Posterior vena cava (tissue), 2 donors: ENCODE measurements around the gene CNIH3. TPM values are rescaled to one million over a fixed set of nuclear protein-coding genes. Genes with fewer than 3 reads are reported as not detected.

Source experiments
- DNase-seq: peaks from one replicate; pipeline ENCODE4 v3.0.0-alpha.2; 2020; ENCODE audit warnings: low spot score
- intact Hi-C, 2 donors: fragments of 100-400 bp; cut with DNase I; formaldehyde crosslinking; loops; one replicate each; pipeline versions ENCODE4 v1.14.1 to v1.14.2; 2022 to 2023
- total RNA-seq, 2 donors: library from RNA; stranded (reverse); fragmentation: NEBNext Ultra II Directional; extraction: Animal tissue kit (Norgen Biotek cat#: 25700); gene quantifications; one replicate each; pipeline ENCODE4 v1.2.1, GENCODE V29; 2021
- donor health status: DM: yes; HTN: yes; CAD: no.
- donor health status: DM: yes; HTN: yes; CAD: no.

Gene CNIH3
- total RNA-seq, 2 donors from 2014 or later = 1.6 to 2.6 TPM

DNA sequence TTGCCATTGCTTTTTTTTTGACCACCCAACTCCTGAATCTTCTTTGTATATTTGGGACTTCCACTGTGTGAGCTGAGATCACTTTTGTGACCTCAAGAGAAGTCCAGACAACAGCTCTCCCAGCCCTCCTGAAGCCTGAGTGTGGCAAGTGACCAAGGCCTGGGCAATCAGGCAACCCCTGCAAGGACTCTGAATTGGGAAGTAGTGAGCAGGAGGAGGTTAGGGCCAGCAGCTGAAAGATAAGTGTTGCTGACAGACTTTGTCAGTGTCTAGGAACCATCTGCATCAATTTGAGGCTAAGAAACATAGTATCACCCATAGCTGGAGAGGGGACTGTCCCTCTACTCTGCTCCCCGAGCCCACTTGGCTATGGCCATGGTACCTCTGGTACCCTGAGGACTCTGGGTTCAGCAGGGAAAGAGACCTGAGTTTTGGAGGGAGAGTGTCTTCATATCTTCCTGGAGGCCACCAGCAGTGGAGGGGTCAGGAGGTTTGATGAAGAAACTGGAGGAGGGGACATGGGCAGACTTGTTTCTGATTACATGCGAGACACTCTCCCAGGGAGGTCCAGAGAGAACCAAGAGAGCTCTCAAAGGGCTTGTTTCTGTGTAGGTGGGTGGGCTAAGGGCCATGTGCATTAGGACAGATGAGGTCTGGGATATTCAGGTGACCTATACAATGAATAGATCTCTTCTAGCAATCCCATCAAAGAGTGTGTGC lies 166.3 kb downstream of the CNIH3 start:
- intact Hi-C loops = no loop called here

DNA sequence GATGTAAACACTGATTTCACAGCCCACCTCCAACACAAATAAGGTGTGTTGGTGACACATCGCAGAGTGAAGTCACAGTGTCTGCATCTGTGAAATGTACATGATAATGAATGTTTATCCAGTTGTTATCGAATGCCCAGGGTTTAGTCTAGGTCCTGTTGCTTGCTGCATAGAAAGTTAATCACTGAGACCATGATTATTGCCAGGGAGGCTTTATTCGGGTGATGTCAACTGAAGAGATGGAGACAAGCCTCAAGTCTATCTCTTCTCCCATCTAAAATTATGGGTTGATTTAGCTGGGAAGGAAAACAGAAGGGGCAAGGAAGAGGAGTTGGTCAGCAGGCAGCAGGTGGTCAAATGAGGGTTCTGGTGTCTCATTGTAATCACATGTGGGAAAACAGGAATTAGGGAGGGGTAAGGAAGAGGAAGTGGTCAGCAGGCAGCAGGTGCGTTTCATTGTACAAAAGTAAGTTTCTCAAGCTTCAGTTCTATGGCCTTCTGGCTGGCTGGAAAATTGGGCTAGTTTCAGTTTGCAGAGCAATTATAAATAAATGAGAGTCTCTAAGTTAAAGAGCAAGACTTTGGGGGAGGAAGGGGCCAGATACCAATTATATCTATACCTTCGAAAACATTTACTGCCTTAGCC lies 167.0 kb downstream of the CNIH3 start:
- intact Hi-C loops = no loop called here

More for the DNA sequence above, 166.3 kb downstream of the CNIH3 start:
- DNase-seq = no peak

DNA sequence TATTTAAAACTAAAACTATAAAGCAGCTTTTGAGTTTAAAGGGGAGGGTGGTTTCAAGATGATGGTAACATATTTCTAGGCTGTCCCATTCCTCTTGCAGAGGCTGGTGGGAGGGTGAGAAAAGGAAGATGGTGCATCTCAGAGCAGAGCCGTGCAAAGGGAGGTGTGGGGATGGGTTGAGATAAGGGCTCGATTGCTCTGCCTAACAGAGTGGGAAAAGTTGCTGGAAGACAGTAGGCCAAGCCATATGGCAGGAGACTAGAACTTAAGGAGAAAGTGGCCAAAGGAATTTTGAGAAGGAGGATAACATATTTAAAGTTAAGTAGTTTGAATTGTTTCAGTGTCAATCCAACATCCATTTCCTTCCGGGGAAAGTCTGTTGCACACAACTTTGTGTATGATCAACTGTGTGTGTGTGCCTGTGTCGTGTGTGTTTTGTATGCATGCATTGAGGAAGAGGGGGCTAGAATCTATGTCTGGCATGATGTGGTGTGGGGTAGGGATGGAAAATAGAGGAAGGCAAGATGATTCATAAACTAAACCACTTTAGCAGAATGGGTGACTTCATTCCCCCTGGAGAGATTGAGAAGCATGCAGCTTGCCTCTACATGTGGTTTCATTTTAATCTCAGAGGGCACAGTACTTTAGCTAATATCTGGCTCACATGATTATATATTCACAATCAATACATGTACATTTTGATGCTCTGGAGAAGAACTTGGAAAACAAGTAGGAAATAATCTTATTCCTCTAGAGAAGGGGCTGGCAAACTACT lies 168.3 kb downstream of the CNIH3 start:
- no peak for DNase-seq
- intact Hi-C loops = no loop called here

More for the DNA sequence above, 167.0 kb downstream of the CNIH3 start:
- DNase-seq = no peak

DNA sequence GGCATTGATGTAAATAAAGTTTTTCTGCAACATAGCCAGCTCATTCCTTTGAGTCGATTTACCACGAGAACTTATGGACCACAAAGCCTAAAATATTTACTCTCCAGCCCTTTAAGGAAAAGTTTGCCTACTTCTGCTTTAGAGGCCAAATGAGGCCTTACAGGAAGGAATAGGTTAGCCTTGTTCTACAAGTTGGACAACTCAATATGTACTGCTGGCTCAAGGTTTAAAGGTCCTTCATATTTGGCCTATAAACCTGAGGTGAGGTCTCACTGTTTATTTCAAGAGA lies 168.9 kb downstream of the CNIH3 start:
- DNase-seq = no peak
- intact Hi-C loops = no loop called here

DNA sequence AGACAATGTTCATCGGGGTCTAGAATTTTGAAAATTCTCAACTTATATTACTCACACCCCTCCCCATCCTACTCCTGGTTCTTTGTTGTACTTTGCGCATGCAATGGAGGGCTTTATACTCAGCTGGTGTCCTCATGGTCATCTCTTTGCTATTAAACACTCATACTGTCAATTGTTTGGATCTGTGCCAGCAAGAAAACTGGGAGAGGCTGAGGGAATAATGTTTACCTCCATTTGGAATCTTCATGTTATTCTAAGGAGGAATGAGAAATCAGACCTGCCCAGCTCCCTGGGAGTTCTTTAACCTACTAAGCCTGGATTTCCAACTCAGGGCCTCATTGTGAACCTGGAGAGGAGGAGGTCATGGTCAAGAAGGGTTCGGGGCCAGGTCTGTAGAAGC lies 169.5 kb downstream of the CNIH3 start:
- no peak for DNase-seq
- intact Hi-C loops = no loop called here

DNA sequence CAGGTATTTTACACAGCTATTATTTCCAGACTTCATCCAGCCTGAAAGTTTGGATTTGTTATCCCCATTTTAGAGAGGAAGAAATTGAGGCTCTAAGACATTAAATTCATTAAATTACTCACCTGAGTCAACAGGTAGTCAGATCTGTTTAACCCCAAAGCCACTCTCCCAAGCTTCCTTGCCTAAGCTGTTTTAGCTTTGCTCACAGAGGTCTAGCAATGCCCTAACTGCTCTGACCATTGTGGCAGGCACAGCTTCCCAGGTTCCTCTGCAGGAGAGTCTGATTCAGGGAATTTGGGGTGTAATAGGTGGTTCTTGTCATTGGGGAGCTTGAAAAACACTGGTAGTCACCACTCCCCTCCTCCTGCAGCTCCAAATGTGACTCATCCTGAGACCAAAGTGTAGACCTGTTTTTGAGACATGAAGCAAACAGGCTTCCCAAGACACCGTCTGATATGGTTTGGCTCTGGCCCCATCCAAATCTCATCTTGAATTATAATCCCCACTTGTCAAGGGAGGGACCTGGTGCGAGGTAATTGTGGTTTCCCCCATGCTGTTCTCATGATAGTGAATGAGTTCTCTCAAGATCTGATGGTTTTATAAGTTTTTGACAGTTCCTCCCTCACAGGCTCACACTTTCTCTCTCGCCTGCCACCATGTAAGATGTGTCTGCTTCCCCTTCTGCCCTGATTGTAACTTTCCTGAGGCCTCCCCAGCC lies 170.6 kb downstream of the CNIH3 start:
- no peak for DNase-seq
- intact Hi-C loops = no loop called here

DNA sequence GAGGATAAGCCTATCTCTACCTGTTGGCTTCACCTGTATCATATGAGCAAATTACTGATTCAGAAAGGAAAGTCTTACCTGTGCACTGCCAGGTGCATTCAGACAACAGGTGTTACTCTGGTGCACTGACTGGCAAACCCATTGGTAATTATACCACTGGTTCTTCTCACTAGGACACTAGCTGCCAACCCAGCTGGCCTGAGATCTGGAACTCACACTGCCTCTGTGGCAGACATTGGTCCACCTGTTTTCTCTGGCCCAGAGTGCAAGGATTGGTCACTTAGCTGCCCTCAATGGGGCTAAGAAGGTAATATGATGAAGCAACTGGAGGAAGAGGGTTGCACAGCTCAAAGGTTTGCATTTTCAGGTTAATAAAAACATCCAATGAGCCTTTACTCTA lies 173.2 kb downstream of the CNIH3 start:
- no peak for DNase-seq
- intact Hi-C loops = no loop called here

Other genes starting within 250 kb of the CNIH3 start
- 10 to 100 TPM; 68.6 to 72.8 TPM for gene WDR26, start 181.5 kb upstream of the CNIH3 start, total RNA-seq